Spinal cord (tissue), 10 donors: ENCODE data around the gene NDUFB2. TPM values are rescaled to one million over a fixed set of nuclear protein-coding genes. Genes with fewer than 3 reads are reported as not detected.
"Not testable (repeated sequence)": the region's sequence is repeated elsewhere in the genome, so short reads cannot be mapped to it uniquely, and the experiment has no call there.

Experiments used
- DNase-seq, 6 donors: peaks; one replicate each; pipeline versions ENCODE4 v3.0.0 to v3.0.0-alpha.2; 2013 to 2015; ENCODE audit warnings: low spot score in 6 of 6, low read depth in 4 of 6
- H3K27ac ChIP-seq: one replicate; pipeline ENCODE4 v1.5.1; 2013; ENCODE audit warnings: low read depth, low read length, control low read depth
- H3K27me3 ChIP-seq: one replicate; pipeline ENCODE4 v1.6.1; 2013; ENCODE audit warnings: low read length; ENCODE audit not compliant: control insufficient read depth, insufficient read depth
- H3K36me3 ChIP-seq: one replicate; pipeline ENCODE4 v1.6.1; 2013; ENCODE audit warnings: low read length; ENCODE audit not compliant: control insufficient read depth, insufficient read depth
- H3K4me1 ChIP-seq: one replicate; pipeline ENCODE4 v1.6.1; 2013; ENCODE audit warnings: low read length; ENCODE audit not compliant: control insufficient read depth, insufficient read depth
- H3K4me3 ChIP-seq: one replicate; pipeline ENCODE4 v1.5.1; 2013; ENCODE audit warnings: low read depth, low read length, control low read depth
- H3K9me3 ChIP-seq: one replicate; pipeline ENCODE4 v1.6.1; 2013; ENCODE audit warnings: low read length; ENCODE audit not compliant: control insufficient read depth, insufficient read depth
- WGBS: methylation state at CpG from one replicate; pipeline ENCODE4 v1.1.5; 2013; ENCODE audit warnings: missing lambda C conversion rate; ENCODE audit not compliant: insufficient coverage; 5-methylcytosine and 5-hydroxymethylcytosine counted together
- polyA plus RNA-seq, 2 donors: library from polyadenylated mRNA; unstranded; fragments of 120-200 nt; gene quantifications; one replicate each; pipeline ENCODE4 v1.2.1, GENCODE V29; 2013; ENCODE audit not compliant: insufficient read length in 2 of 2
- total RNA-seq, 2 donors: library from RNA; depleted of rRNA in 1 of 2; stranded (reverse); fragments of 120-200 nt in 1 of 2; fragments of >200 nt in 1 of 2; gene quantifications; one replicate each; pipeline versions ENCODE4 v1.2.3 to v1.2.4, GENCODE V29; 2013 to 2014
- donor health status: healthy.

The NDUFB2 gene
- total and polyA plus RNA-seq, 4 donors: 113 to 313 (median 292) TPM

- H3K9me3 ChIP-seq: no peaks in the 10 kb centered on the region
- peak overlapping the region; percentile 20 for H3K27ac ChIP-seq
- 89% methylated on average over 14 of the region's 20 CpGs for WGBS
- H3K4me1 ChIP-seq: peaks cover 12% of the 10 kb centered on the region
- no peak for DNase-seq
- peaks cover 61% of the 10 kb centered on the region for H3K36me3 ChIP-seq
- no peak overlapping the region for H3K4me3 ChIP-seq
- no peaks in the 10 kb centered on the region for H3K27me3 ChIP-seq
Measured at GRCh38 chr7:140684066-140684950, 12.2 kb upstream of the NDUFB2 start.

DNA sequence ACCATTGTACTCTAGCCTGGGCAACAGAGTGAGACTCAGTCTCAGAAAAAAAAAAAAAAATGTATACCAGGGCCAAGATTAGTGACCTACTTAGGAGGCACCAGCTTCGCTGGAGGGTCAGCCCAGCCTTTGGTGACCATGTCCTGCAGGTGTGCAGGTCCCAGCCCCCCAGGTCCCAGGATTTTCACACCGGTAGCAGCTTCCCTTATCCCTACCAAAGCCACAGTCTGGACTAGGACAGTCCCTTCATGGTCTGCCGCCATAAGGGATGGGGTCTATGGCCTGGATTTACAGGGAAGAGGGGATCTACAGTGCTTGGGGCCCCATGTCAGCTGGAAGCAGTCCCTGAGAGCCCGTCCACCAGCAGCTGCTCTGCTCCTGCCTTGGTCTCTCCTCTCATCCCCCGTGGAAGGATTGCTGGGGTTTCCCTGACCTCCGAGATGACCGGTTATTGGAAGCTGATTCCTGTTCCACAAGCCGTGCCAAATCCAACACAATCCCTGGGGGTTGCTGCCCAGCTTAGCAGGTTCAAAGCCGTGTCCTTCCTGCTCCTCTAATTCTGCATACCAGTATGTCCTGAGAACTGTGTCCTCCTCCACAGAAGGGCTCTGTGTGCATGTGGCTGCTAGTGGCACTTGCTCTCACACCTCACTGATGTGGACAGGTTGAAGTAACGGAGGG, 11.0 kb upstream of the NDUFB2 start:
- 84% methylated on average over 7 of the region's 10 CpGs for WGBS
- H3K4me3 ChIP-seq: no peak overlapping the region
- H3K9me3 ChIP-seq: no peaks in the 10 kb centered on the region
- H3K27ac ChIP-seq: no peak overlapping the region
- H3K4me1 ChIP-seq: peaks cover 12% of the 10 kb centered on the region
- no peak for DNase-seq
- peaks cover 64% of the 10 kb centered on the region for H3K36me3 ChIP-seq
- no peaks in the 10 kb centered on the region for H3K27me3 ChIP-seq

GRCh38 chr7:140686921-140687320, 9.6 kb upstream of the NDUFB2 start:
- H3K4me1 ChIP-seq: peaks cover 12% of the 10 kb centered on the region
- no peak overlapping the region for H3K4me3 ChIP-seq
- peaks cover 63% of the 10 kb centered on the region for H3K36me3 ChIP-seq
- 94% methylated on average over 11 of the region's 11 CpGs for WGBS
- no peak overlapping the region for H3K27ac ChIP-seq
- DNase-seq: no peak
- no peaks in the 10 kb centered on the region for H3K9me3 ChIP-seq
- H3K27me3 ChIP-seq: no peaks in the 10 kb centered on the region

DNA sequence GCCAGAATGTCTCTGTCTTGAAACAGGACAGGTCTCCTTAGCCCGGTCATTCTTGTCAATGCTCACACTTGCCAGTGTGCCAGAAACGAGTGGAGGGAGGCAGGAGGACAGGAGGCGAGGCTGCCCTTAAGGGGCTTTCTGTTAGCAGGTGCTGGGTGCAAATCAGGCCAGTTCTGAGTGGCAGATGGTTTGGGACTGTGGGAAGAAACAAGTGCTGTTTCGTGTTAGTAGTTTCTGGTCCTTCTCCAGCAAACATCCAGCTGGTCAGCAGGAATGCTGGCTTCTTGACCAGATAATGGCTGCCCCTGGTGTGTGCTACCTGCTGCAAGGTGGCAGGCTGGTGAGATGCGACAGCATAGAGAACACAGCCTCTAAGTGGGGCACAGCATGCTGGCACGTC, 8.2 kb upstream of the NDUFB2 start:
- Histone ChIP-seq H3K27ac (no peak overlapping the region), H3K9me3 (no peaks in the 10 kb centered on the region), H3K4me3 (no peak overlapping the region), H3K36me3 (peaks cover 69% of the 10 kb centered on the region), H3K4me1 (peaks cover 12% of the 10 kb centered on the region), H3K27me3 (no peaks in the 10 kb centered on the region)
- DNase-seq: no peak
- WGBS: 91% methylated on average over 6 of the region's 6 CpGs

DNA sequence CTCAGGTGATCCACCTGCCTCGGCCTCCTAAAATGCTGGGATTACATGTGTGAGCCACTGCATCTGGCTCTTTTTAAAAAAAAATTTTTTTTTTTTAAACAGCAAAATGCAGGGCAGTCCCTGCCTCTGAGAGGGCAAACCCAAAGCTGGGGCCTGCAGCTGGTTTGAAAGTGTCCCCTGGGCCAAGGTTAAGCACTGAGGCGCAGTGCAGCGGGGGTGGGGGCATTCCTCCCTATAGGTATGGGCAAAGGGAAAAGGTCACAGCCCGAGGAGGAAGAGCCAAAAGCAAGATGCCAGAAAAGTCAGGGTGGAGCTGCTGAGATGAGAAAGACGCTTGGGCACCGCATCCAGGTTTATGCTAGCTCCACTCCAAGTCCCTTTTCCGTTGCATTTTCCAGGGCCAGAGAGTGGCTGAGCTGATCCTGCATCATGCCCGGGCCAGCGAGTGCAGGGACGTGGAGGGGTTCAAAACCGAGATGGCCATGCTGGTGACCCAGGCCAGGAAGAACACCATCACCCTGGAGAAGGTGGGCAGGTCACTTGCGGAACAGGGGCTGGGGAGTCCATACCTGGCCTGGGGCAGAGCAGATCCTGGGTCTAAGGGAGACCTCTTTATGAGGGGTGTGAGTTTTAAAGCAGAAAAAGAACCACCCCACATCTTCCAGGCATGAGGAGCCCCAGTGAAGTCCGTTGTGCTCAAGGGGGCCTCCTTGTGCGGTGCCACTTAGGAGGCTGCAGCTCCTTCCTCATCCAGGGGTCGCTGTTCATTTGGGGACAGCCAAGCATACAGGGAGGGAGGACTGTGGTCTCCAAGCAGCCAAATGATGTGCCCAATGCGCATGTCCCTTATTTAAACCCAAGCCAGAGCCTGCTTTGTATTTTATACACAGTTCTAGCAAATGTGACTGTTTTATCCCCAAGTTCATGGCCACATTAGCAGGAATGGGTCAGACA, 7.0 kb upstream of the NDUFB2 start:
- no peak for DNase-seq
- H3K27ac ChIP-seq: no peak overlapping the region
- H3K4me1 ChIP-seq: peaks cover 2% of the 10 kb centered on the region
- H3K4me3 ChIP-seq: no peak overlapping the region
- H3K9me3 ChIP-seq: no peaks in the 10 kb centered on the region
- H3K36me3 ChIP-seq: peaks cover 62% of the 10 kb centered on the region
- H3K27me3 ChIP-seq: no peaks in the 10 kb centered on the region
- WGBS: 93% methylated on average over 14 of the region's 16 CpGs

DNA sequence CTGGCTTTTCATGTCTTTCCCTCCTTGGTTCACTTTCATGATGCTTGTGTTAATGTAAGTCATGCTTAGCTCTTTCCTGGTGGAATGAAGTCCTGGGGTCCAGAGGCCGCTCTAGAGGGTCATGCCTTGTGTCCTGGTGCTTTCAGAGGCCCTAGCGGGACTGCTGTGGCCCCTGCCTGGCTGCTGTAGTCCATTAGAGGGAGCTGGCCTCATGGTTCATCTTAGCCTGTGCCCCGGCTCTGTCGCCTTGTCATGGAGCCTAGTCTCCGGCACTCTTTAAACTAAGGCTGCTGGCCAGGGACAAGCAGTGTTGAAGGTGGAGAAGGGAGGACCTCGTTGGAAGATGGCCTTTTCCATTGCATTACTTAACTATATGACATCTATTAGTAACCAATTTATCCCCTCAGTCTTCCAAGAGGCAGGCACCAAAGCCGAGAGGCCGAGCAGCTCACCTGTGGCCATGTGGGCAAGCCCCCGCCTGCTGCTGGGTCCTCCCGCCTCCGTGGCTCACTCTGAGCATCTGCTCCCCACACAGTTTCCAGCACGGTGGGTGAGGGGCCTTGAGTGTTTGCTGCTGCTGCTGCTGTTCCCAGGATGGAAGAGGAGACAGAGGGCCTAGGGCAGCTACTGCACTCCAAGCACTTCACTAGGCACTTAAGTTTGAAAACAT, 5.0 kb upstream of the NDUFB2 start:
- Histone ChIP-seq H3K36me3 (peaks cover 56% of the 10 kb centered on the region), H3K27ac (no peak overlapping the region), H3K27me3 (no peaks in the 10 kb centered on the region), H3K4me3 (no peak overlapping the region), H3K9me3 (no peaks in the 10 kb centered on the region), H3K4me1 (peaks cover 12% of the 10 kb centered on the region)
- WGBS: 85% methylated on average over 9 of the region's 12 CpGs
- DNase-seq: no peak

DNA sequence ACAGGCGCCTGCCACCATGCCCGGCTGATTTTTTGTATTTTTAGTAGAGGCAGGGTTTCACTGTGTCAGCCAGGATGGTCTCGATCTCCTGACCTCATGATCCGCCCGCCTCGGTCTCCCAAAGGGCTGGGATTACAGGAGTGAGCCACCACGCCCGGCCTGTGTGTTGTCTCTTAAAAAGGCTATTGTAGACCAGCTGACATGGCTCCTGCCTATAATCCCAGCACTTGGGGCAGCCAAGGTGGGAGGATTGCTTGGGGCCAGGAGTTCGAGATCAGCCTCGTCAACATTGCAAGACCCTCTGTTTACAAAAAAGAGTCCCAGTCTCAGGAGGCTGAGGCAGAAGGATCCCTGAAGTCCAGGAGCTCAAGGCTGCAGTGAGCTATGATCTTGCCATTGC, 2.7 kb upstream of the NDUFB2 start:
- DNase-seq, H3K27ac ChIP-seq, H3K9me3 ChIP-seq, H3K27me3 ChIP-seq, H3K4me3 ChIP-seq: not testable (repeated sequence)
- Histone ChIP-seq H3K4me1 (peaks cover 26% of the 10 kb centered on the region), H3K36me3 (peaks cover 37% of the 10 kb centered on the region)
- 98% methylated on average over 10 of the region's 10 CpGs for WGBS

GRCh38 chr7:140694592-140694991, 1.9 kb upstream of the NDUFB2 start:
- no peak for DNase-seq
- 94% methylated on average over 6 of the region's 6 CpGs for WGBS
- H3K27me3 ChIP-seq: no peaks in the 10 kb centered on the region
- no peaks in the 10 kb centered on the region for H3K9me3 ChIP-seq
- H3K4me1 ChIP-seq: peaks cover 26% of the 10 kb centered on the region
- no peak overlapping the region for H3K27ac ChIP-seq
- H3K36me3 ChIP-seq: peaks cover 29% of the 10 kb centered on the region
- H3K4me3 ChIP-seq: no peak overlapping the region

- H3K27ac ChIP-seq: peak overlapping the region; percentile 99
- H3K27me3 ChIP-seq: no peaks in the 10 kb centered on the region
- no peak overlapping the region for H3K4me3 ChIP-seq
- H3K36me3 ChIP-seq: peaks cover 23% of the 10 kb centered on the region
- H3K9me3 ChIP-seq: no peaks in the 10 kb centered on the region
- DNase-seq: no peak
- WGBS: 95% methylated on average over 4 of the region's 11 CpGs
- H3K4me1 ChIP-seq: peaks cover 26% of the 10 kb centered on the region
Measured at GRCh38 chr7:140695381-140695780, 1.1 kb upstream of the NDUFB2 start.
